Caco-2 (cell line): ENCODE data around the gene NPAS3. TPM values are rescaled to one million over a fixed set of nuclear protein-coding genes. Genes with fewer than 3 reads are reported as not detected.

Experiments
- BruUV-seq: library from RNA; stranded (reverse); fragments of 400-500 nt; replicated peaks from 2 replicates; lab custom pipeline; 2021; lab: Mats Ljungman, UMichigan
- CTCF ChIA-PET: fragments of 300-600 bp; sonication (Branson Sonifier 250); formaldehyde crosslinking; loops from one replicate; lab custom pipeline; 2022; ENCODE audit warnings: antibody characterized with exemption; lab: Charles Lee
- POLR2A ChIA-PET: fragments of 300-600 bp; sonication (Branson Sonifier 250); formaldehyde crosslinking; loops from one replicate; lab custom pipeline; 2022; ENCODE audit warnings: antibody characterized with exemption; lab: Charles Lee
- DNase-seq, 2 experiments: peaks; one replicate each; pipeline versions ENCODE4 v3.0.0 to v3.0.0-alpha.2; 2020 to 2022
- H3K27me3 ChIP-seq: replicated peaks from 2 replicates; pipeline ENCODE4 v1.6.0; 2011; ENCODE audit warnings: low read length; ENCODE audit not compliant: control insufficient read depth, insufficient read depth
- H3K36me3 ChIP-seq: 2 replicates; pipeline ENCODE4 v1.5.1; 2011; ENCODE audit warnings: low read length; ENCODE audit not compliant: control insufficient read depth, insufficient read depth
- H3K4me1 ChIP-seq: fragments of 250-450 bp; sonication (Bioruptor Pico); 2 replicates; pipeline ENCODE4 v1.5.1; 2020; ENCODE audit warnings: mild to moderate bottlenecking
- H3K4me3 ChIP-seq: 2 replicates; pipeline ENCODE4 v1.5.1; 2011; ENCODE audit warnings: low read depth, mild to moderate bottlenecking, control low read depth, low read length
- H3K9me3 ChIP-seq: fragments of 250-450 bp; sonication (Bioruptor Pico); 2 replicates; pipeline ENCODE4 v1.5.1; 2020; ENCODE audit warnings: mild to moderate bottlenecking, moderate library complexity
- H3K27ac Mint-ChIP-seq: one replicate; pipeline ENCODE4 v1.8.0; 2022; ENCODE audit warnings: mixed read lengths; ENCODE audit not compliant: unreplicated experiment
- H3K27me3 Mint-ChIP-seq: one replicate; pipeline ENCODE4 v1.8.0; 2022; ENCODE audit warnings: mixed read lengths; ENCODE audit not compliant: insufficient read depth, unreplicated experiment
- H3K36me3 Mint-ChIP-seq: one replicate; pipeline ENCODE4 v1.8.0; 2022; ENCODE audit warnings: mild to moderate bottlenecking, mixed read lengths; ENCODE audit not compliant: insufficient read depth, unreplicated experiment
- H3K4me1 Mint-ChIP-seq: one replicate; pipeline ENCODE4 v1.8.0; 2022; ENCODE audit warnings: low read depth, mixed read lengths; ENCODE audit not compliant: unreplicated experiment
- H3K4me3 Mint-ChIP-seq: one replicate; pipeline ENCODE4 v1.8.0; 2022; ENCODE audit warnings: mild to moderate bottlenecking, moderate library complexity, mixed read lengths; ENCODE audit not compliant: unreplicated experiment
- H3K9me3 Mint-ChIP-seq: one replicate; pipeline ENCODE4 v1.8.0; 2022; ENCODE audit warnings: mixed read lengths; ENCODE audit not compliant: unreplicated experiment
- intact Hi-C: fragments of 100-400 bp; cut with micrococcal nuclease; formaldehyde crosslinking; loops from one replicate; pipeline ENCODE4 v1.10.0; 2022; ENCODE audit not compliant: unreplicated experiment
- total RNA-seq: library from RNA; stranded (reverse); gene quantifications from 2 replicates; pipeline ENCODE4 v1.2.3, GENCODE V29; 2022
- TF ChIP-seq, protein P1 (sequence below), 2 experiments: fragments of 200-600 bp in 1 of 2; IDR thresholded peaks; 1 replicate in 1 of 2; 2 replicates in 1 of 2; pipeline versions ENCODE4 v1.5.1 to v1.8.0; 2011 to 2022; ENCODE audit warnings: antibody characterized with exemption in 1 of 2, control low read depth in 1 of 2, inconsistent platforms in 1 of 2, low read depth in 1 of 2, low read length in 1 of 2, mild to moderate bottlenecking in 1 of 2, moderate library complexity in 1 of 2; ENCODE audit not compliant: insufficient read depth in 1 of 2, severe bottlenecking in 1 of 2, unreplicated experiment in 1 of 2

The NPAS3 gene
- total RNA-seq, 1 experiment from 2014 or later = not detected

DNA sequence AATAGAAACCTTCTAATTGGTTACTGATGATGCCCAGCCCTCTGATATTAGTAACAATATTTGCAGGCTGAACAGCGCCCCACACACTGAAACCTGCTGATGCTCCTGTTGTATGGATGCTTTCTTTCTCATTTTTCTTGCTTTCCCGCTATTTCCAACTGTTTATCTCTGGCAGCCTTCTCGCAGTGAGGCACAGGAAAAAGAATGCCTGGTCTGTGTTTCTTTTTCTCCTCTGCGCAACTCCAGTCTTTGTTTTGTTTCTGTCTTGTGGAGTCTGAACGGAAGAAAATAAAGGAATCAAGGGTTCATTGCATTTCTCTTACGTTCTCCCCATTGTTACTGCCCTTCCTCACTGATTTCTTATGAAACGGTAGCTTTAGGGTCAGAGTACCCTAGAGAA is 561.0 kb downstream of the NPAS3 start:
- ChIA-PET CTCF (no interaction called here), POLR2A (no interaction called here)
- Mint-ChIP-seq H3K36me3 (no peaks in the 10 kb centered on the region), H3K27ac (no peak overlapping the region), H3K27me3 (peaks cover 35% of the 10 kb centered on the region), H3K4me3 (no peak overlapping the region), H3K4me1 (no peaks in the 10 kb centered on the region), H3K9me3 (peaks cover 7% of the 10 kb centered on the region)
- no TSS peak for BruUV-seq
- TF ChIP-seq, protein P1, sequence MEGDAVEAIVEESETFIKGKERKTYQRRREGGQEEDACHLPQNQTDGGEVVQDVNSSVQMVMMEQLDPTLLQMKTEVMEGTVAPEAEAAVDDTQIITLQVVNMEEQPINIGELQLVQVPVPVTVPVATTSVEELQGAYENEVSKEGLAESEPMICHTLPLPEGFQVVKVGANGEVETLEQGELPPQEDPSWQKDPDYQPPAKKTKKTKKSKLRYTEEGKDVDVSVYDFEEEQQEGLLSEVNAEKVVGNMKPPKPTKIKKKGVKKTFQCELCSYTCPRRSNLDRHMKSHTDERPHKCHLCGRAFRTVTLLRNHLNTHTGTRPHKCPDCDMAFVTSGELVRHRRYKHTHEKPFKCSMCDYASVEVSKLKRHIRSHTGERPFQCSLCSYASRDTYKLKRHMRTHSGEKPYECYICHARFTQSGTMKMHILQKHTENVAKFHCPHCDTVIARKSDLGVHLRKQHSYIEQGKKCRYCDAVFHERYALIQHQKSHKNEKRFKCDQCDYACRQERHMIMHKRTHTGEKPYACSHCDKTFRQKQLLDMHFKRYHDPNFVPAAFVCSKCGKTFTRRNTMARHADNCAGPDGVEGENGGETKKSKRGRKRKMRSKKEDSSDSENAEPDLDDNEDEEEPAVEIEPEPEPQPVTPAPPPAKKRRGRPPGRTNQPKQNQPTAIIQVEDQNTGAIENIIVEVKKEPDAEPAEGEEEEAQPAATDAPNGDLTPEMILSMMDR (IDR thresholded peaks at IDR 0.05; ENCODE audit: insufficient read depth in 1 of 2, low read depth in 1 of 2, low read length in 1 of 2, severe bottlenecking in 1 of 2, unreplicated experiment in 1 of 2) = no peak
- Histone ChIP-seq H3K4me1 (no peaks in the 10 kb centered on the region), H3K4me3 (no peak overlapping the region), H3K36me3 (no peaks in the 10 kb centered on the region), H3K27me3 (no peaks in the 10 kb centered on the region), H3K9me3 (no peaks in the 10 kb centered on the region)
- intact Hi-C loops = no loop called here
- DNase-seq = no peak

DNA sequence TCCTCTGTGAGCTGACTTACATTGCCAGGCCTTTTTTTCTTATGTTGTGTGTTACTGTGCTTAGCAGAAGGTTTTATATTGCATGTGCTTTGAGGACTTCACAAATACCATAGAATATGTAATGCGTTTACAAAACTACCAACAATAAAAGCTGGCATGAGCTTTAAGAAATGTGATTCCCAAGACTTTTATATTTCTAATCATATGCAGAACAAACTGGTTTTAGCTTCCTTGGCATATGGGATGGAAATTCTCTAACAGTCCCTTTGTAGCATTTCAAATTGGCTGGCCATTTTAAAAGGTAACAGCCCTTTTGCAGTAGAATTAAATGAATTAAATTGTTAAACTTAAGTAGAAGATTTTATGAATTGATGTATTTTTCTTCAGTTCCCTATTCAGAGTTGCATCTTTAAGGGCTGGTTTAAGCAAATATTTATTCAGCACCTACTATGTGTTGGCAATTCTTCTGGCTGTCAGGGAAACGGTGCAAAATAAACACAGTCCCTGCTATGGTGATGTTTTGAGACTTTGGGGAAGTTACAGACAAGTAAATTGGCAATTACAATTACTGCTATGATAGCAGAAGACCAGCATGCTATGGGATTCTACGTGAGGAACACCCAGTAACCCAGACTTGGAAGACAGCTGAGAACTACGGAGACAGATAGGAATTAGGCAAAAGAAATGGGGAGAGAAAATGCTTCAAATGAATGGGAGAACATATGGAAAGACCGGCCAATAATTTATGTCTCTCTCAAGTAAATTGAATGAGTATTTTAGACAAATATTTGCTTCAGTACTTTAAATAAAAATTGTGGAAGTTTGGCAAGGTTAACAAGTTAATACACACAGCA is 565.8 kb downstream of the NPAS3 start:
- POLR2A ChIA-PET = no interaction called here
- H3K4me1 Mint-ChIP-seq = no peaks in the 10 kb centered on the region
- no peak overlapping the region for H3K27ac Mint-ChIP-seq
- TF ChIP-seq, protein P1 (IDR thresholded peaks at IDR 0.05; ENCODE audit: insufficient read depth in 1 of 2, low read depth in 1 of 2, low read length in 1 of 2, severe bottlenecking in 1 of 2, unreplicated experiment in 1 of 2) = no peak
- no peaks in the 10 kb centered on the region for H3K9me3 ChIP-seq
- no peaks in the 10 kb centered on the region for H3K36me3 ChIP-seq
- no peak overlapping the region for H3K4me3 ChIP-seq
- intact Hi-C loops = no loop called here
- no peak for DNase-seq
- H3K9me3 Mint-ChIP-seq = no peaks in the 10 kb centered on the region
- no peaks in the 10 kb centered on the region for H3K4me1 ChIP-seq
- no peaks in the 10 kb centered on the region for H3K36me3 Mint-ChIP-seq
- BruUV-seq = no TSS peak
- peaks cover 35% of the 10 kb centered on the region for H3K27me3 Mint-ChIP-seq
- no peak overlapping the region for H3K4me3 Mint-ChIP-seq
- no peaks in the 10 kb centered on the region for H3K27me3 ChIP-seq
- CTCF ChIA-PET = no interaction called here

DNA sequence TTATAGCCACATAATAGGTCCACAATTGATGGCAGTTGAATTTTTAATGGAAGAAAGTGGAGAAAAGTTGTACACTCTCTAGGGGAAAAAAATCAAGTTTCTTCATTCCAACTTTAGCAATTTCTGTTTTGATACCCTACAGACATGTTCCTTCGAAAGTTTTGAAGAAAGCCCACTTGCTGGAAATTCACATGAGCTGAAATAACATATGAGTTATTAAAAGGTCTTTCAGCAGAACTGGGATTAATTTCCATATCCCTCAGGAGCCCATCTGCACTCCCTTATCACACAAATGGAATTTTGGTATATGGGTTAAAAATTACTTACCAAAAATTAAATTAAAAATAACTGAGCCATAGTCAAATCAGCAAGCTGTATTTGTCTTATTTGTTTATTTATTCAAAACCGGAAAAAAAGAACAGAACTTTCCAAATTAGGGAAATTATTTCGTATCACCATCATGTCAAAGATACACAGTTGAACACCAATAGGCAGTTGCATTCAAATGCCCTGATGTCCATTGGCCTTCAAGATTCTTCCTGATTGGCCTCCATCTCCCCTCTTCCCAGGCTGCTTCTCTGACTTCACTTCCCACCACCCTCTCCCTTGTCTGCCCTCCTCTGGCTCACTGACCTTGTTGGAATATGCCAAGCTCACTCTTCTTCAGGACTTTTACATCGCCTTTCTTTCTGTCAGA is 566.7 kb downstream of the NPAS3 start:
- no peak overlapping the region for H3K4me3 ChIP-seq

More for the DNA sequence above, 566.7 kb downstream of the NPAS3 start:
- ChIA-PET POLR2A (no interaction called here), CTCF (no interaction called here)
- H3K36me3 Mint-ChIP-seq = no peaks in the 10 kb centered on the region
- no peaks in the 10 kb centered on the region for H3K36me3 ChIP-seq
- no peak overlapping the region for H3K4me3 Mint-ChIP-seq
- BruUV-seq = no TSS peak
- H3K9me3 Mint-ChIP-seq = no peaks in the 10 kb centered on the region
- no peaks in the 10 kb centered on the region for H3K4me1 Mint-ChIP-seq
- peaks cover 30% of the 10 kb centered on the region for H3K27me3 Mint-ChIP-seq
- no peaks in the 10 kb centered on the region for H3K27me3 ChIP-seq
- TF ChIP-seq, protein P1 (IDR thresholded peaks at IDR 0.05; ENCODE audit: insufficient read depth in 1 of 2, low read depth in 1 of 2, low read length in 1 of 2, severe bottlenecking in 1 of 2, unreplicated experiment in 1 of 2) = no peak
- H3K27ac Mint-ChIP-seq = no peak overlapping the region
- H3K9me3 ChIP-seq = no peaks in the 10 kb centered on the region
- no peaks in the 10 kb centered on the region for H3K4me1 ChIP-seq
- intact Hi-C loops = no loop called here
- no peak for DNase-seq
